ENCODE data around the gene KLRC4.
"Not testable (repeated sequence)": the region's sequence is repeated elsewhere in the genome, so short reads cannot be mapped to it uniquely, and the experiment has no call there.

DNA sequence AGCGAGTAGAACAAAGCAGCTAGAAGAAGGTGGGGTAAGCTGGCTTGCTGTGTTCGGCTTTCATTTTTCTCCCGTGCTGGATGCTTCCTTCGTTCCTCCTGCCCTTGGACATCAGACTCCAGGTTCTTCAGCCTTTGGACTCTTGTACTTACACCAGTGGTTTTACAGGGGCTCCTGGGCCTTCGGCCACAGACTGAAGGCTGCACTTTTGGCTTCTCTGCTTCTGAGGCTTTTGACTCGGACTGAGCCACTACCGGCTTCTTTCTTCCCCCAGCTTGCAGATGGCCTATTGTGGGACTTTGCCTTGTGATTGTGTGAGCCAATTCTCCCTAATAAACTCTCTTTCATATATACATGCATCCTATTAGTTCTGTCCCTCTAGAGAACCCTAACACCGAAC lies 16.4 kb upstream of the KLRC4 start:
- TF ChIP-seq CTCF, EP300, POLR2AphosphoS5, POLR2A (IDR thresholded peaks at IDR 0.05): not testable (repeated sequence)
